GM12878 (cell line): ENCODE measurements around the gene C4orf36. TPM values are rescaled to one million over a fixed set of nuclear protein-coding genes. Genes with fewer than 3 reads are reported as not detected.

Source experiments
- ATAC-seq: fragments of 200-7000 bp; cut with Tn5 transposase; 3 replicates; pipeline ENCODE4 v1.9.1; 2020; ENCODE audit warnings: mild to moderate bottlenecking, moderate library complexity
- BruUV-seq: library from RNA; stranded (reverse); fragments of 400-500 nt; replicated peaks from 2 replicates; lab custom pipeline; 2021; lab: Mats Ljungman, UMichigan
- CTCF ChIA-PET: fragments of 300-600 bp; sonication (Branson Sonifier 250); formaldehyde crosslinking; extraction: SDS; loops from one replicate; lab custom pipeline; 2021; ENCODE audit warnings: inconsistent platforms; lab: Yijun Ruan, JAX
- POLR2A ChIA-PET: fragments of 350-600 bp; formaldehyde crosslinking; extraction: SDS; loops from one replicate; lab custom pipeline; 2021; ENCODE audit warnings: inconsistent platforms; lab: Charles Lee
- RAD21 ChIA-PET: fragments of 300-600 bp; sonication (Branson Sonifier 250); formaldehyde crosslinking; loops from one replicate; lab custom pipeline; 2023; ENCODE audit warnings: antibody characterized with exemption; ENCODE audit not compliant: unreplicated experiment; lab: Charles Lee
- SMC1A ChIA-PET: fragments of 300-600 bp; sonication (Branson Sonifier 250); formaldehyde crosslinking; loops from one replicate; lab custom pipeline; 2023; ENCODE audit not compliant: unreplicated experiment, uncharacterized antibody; lab: Charles Lee
- DNase-seq: peaks from one replicate; pipeline ENCODE4 v3.0.0-alpha.2; 2011; ENCODE audit warnings: low read depth, low spot score
- FAIRE-seq: peaks from 3 replicates; lab custom pipeline; 2011; peaks lifted over from hg19 to GRCh38; lab: Jason Lieb, UNC
- H2AFZ ChIP-seq: 2 replicates; pipeline ENCODE4 v1.6.0; 2011; ENCODE audit warnings: low read depth, low read length, control low read depth; ENCODE audit not compliant: control insufficient read depth
- H3K27ac ChIP-seq: 2 replicates; pipeline ENCODE4 v1.5.1; 2011; ENCODE audit warnings: control low read depth; ENCODE audit not compliant: control insufficient read depth, insufficient read depth
- H3K27me3 ChIP-seq, 2 experiments: replicated peaks in 1 of 2; 2 replicates each; pipeline versions ENCODE4 v1.6.0 to v1.6.1; 2011; ENCODE audit warnings: low read length in 1 of 2; ENCODE audit not compliant: control insufficient read depth in 2 of 2, insufficient read depth in 2 of 2
- H3K36me3 ChIP-seq, 2 experiments: 2 replicates each; pipeline ENCODE4 v1.5.1; 2011; ENCODE audit warnings: low read length in 1 of 2; ENCODE audit not compliant: control insufficient read depth in 2 of 2, insufficient read depth in 2 of 2
- H3K4me1 ChIP-seq: 2 replicates; pipeline ENCODE4 v1.6.1; 2011; ENCODE audit warnings: mild to moderate bottlenecking, low read length, moderate library complexity, mixed read lengths; ENCODE audit not compliant: control insufficient read depth, insufficient read depth
- H3K4me2 ChIP-seq: 2 replicates; pipeline ENCODE4 v1.6.0; 2011; ENCODE audit warnings: control low read depth; ENCODE audit not compliant: control insufficient read depth, insufficient read depth
- H3K4me3 ChIP-seq: fragments of 200-600 bp; sonication (generic); 2 replicates; pipeline ENCODE4 v1.5.1; 2016
- H3K79me2 ChIP-seq: 2 replicates; pipeline ENCODE4 v1.6.0; 2011; ENCODE audit warnings: low read length; ENCODE audit not compliant: control insufficient read depth, insufficient read depth
- H3K9ac ChIP-seq: 2 replicates; pipeline ENCODE4 v1.8.0; 2011; ENCODE audit warnings: low read length, control low read depth, mixed read lengths; ENCODE audit not compliant: control insufficient read depth, insufficient read depth
- H3K9me3 ChIP-seq: replicated peaks from 3 replicates; pipeline ENCODE4 v1.5.1; 2011; ENCODE audit warnings: mild to moderate bottlenecking, low read length; ENCODE audit not compliant: control insufficient read depth, insufficient read depth
- H4K20me1 ChIP-seq: 2 replicates; pipeline ENCODE4 v1.6.0; 2011; ENCODE audit not compliant: control insufficient read depth, insufficient read depth
- BRCA1 ChIP-seq: IDR thresholded peaks from 2 replicates; pipeline ENCODE4 v1.6.1; 2011; ENCODE audit warnings: low read depth, low read length, improper control_type of control experiment
- ESRRA ChIP-seq: IDR thresholded peaks from 2 replicates; pipeline ENCODE4 v1.6.1; 2012; ENCODE audit warnings: mild to moderate bottlenecking, low read length, improper control_type of control experiment
- MXI1 ChIP-seq: fragments of 150-350 bp; IDR thresholded peaks from 2 replicates; pipeline ENCODE4 v1.6.1; 2011; ENCODE audit warnings: low read depth, mild to moderate bottlenecking, inconsistent platforms, low read length, improper control_type of control experiment
- PAX8 ChIP-seq: fragments of 450-650 bp; IDR thresholded peaks from 2 replicates; pipeline ENCODE4 v1.6.1; 2017; ENCODE audit warnings: mild to moderate bottlenecking, moderate library complexity
- WGBS: methylation state at CpG from one replicate; pipeline ENCODE4 v1.1.6; 2016; ENCODE audit warnings: low lambda C conversion rate; ENCODE audit not compliant: insufficient replicate concordance, insufficient coverage; ENCODE audit errors: missing lambda C conversion rate; 5-methylcytosine and 5-hydroxymethylcytosine counted together
- in situ Hi-C: fragments of 300-500 bp; cut with MboI; formaldehyde crosslinking; loops from 9 replicates; pipeline ENCODE4 v1.14.3; 2018; ENCODE audit warnings: mixed read lengths
- intact Hi-C: fragments of 100-400 bp; cut with micrococcal nuclease; formaldehyde crosslinking; loops from one replicate; pipeline ENCODE4 v1.14.2; 2022; ENCODE audit not compliant: unreplicated experiment
- polyA plus RNA-seq, 11 experiments: library from polyadenylated mRNA; depleted of rRNA in 4 of 11; unstranded in 6 of 11; stranded (reverse) in 5 of 11; fragments of >200 nt; fragmentation: Nextera tagmentation in 4 of 11; fragmentation: Illumina TruSeq in 1 of 11; extraction: Ambion mirVana in 4 of 11; extraction: Trizol in 1 of 11; gene quantifications; 1 replicate in 1 of 11; 2 replicates in 10 of 11; pipeline versions ENCODE4 v1.2.1 to v1.2.3, GENCODE V29; 2011 to 2016; ENCODE audit warnings: inconsistent platforms in 2 of 11, missing spikeins in 2 of 11, low read depth in 1 of 11
- total RNA-seq, 4 experiments: library from RNA; depleted of rRNA in 3 of 4; stranded (reverse); fragments of >200 nt in 3 of 4; fragmentation: Illumina TruSeq in 1 of 4; extraction: Trizol in 1 of 4; gene quantifications; 2 replicates each; pipeline versions ENCODE4 v1.2.1 to v1.2.3, GENCODE V29; 2013 to 2021
- TF ChIP-seq, protein P1 (sequence below): fragments of 450-650 bp; IDR thresholded peaks from 2 replicates; pipeline ENCODE4 v1.6.1; 2014; ENCODE audit warnings: mild to moderate bottlenecking
- TF ChIP-seq, protein P2 (sequence below): IDR thresholded peaks from 2 replicates; pipeline ENCODE4 v1.6.1; 2011; ENCODE audit warnings: mild to moderate bottlenecking, low read depth, low read length, moderate library complexity; ENCODE audit not compliant: insufficient replicate concordance

The C4orf36 gene
- total and polyA plus RNA-seq, 10 of the 15 experiments (the other 5 are each of a cell fraction or from before 2014, with no cell fraction given) = 0.35 to 2.7 (median 1.3) TPM; not detected in 2

DNA sequence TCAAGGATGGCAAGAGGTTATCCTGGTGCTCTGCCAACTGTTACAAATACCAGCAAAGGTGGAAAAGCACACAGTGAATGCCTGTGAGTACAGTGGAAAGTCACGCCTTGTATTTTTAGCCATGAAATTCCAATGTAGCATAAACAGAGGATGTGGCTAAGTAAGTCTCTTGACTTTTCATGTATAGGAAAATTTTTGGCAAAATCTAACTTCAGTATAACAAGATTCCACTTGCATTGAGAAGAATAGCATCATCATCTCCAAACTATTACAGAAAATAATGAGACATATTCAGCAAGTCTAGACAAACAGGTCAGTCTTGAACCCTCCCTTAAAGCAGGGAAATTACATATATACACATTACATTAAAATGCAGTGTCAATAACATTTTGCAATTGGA, 50.9 kb downstream of the C4orf36 start (continued):
- TF ChIP-seq, protein P1, sequence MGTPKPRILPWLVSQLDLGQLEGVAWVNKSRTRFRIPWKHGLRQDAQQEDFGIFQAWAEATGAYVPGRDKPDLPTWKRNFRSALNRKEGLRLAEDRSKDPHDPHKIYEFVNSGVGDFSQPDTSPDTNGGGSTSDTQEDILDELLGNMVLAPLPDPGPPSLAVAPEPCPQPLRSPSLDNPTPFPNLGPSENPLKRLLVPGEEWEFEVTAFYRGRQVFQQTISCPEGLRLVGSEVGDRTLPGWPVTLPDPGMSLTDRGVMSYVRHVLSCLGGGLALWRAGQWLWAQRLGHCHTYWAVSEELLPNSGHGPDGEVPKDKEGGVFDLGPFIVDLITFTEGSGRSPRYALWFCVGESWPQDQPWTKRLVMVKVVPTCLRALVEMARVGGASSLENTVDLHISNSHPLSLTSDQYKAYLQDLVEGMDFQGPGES = no peak
- TF ChIP-seq, all 136 proteins: peak for 0

DNA sequence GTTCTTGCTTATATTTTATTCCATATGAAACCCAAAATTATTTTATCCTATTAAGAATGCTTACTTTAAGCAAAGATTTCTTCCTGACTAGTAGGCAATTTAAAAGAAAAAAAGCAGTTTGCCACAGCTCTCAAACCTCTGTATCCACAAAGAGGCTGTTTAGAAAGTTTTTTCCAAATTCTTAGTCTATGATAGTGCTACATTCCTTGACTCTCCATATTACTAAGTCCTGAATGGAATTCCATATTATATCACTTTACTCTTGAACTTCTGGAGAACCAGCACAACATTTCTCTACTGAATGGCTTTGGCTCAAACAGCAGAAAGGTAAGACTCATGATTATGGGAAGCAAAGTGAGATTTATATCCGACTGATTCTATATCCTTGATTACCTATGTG, 51.4 kb downstream of the C4orf36 start:
- BruUV-seq = no TSS peak
- ChIA-PET CTCF (interaction anchor here (0.5 kb wide), 1 partner anchor 16 kb away, joined by 3 read pairs; no protein-coding TSS in a partner anchor), POLR2A (no interaction called here), SMC1A (interaction anchor here (0.7 kb wide), 2 partner anchors 16 to 342 kb away, joined by 3 read pairs; no protein-coding TSS in a partner anchor), RAD21 (no interaction called here)
- 3% methylated on average over 1 of the region's 1 CpG for WGBS
- Histone ChIP-seq H2AFZ (no peak overlapping the region), H3K79me2 (no peaks in the 10 kb centered on the region), H3K36me3 (no peaks in the 10 kb centered on the region), H3K4me1 (no peaks in the 10 kb centered on the region), H3K27ac (no peak overlapping the region), H3K9me3 (no peaks in the 10 kb centered on the region), H3K4me2 (no peak overlapping the region), H3K4me3 (no peak overlapping the region), H3K27me3 (no peaks in the 10 kb centered on the region), H4K20me1 (no peaks in the 10 kb centered on the region), H3K9ac (no peak overlapping the region)
- intact Hi-C loops = no loop called here
- FAIRE-seq (no peak), DNase-seq (no peak), ATAC-seq (no peak)
- TF ChIP-seq BRCA1 = no peak
- TF ChIP-seq PAX8 = no peak
- TF ChIP-seq ESRRA = no peak
- TF ChIP-seq, protein P2, sequence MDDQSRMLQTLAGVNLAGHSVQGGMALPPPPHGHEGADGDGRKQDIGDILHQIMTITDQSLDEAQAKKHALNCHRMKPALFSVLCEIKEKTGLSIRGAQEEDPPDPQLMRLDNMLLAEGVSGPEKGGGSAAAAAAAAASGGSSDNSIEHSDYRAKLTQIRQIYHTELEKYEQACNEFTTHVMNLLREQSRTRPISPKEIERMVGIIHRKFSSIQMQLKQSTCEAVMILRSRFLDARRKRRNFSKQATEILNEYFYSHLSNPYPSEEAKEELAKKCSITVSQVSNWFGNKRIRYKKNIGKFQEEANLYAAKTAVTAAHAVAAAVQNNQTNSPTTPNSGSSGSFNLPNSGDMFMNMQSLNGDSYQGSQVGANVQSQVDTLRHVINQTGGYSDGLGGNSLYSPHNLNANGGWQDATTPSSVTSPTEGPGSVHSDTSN = no peak
- no peak for TF ChIP-seq MXI1
- in situ Hi-C loops = no loop called here
